ENCODE data around the gene C1orf56. TPM values are rescaled to one million over a fixed set of nuclear protein-coding genes. Genes with fewer than 3 reads are reported as not detected.
A peak's percentile ranks its signal among the peaks of the same experiment; 100 is the strongest.
"Not testable (repeated sequence)": the region's sequence is repeated elsewhere in the genome, so short reads cannot be mapped to it uniquely, and the experiment has no call there.

C1orf56 gene
- total and polyA plus RNA-seq, 2 of the 13 experiments (the other 11 are each of a cell fraction or from before 2014, with no cell fraction given): 1.5 to 3.2 TPM

DNA sequence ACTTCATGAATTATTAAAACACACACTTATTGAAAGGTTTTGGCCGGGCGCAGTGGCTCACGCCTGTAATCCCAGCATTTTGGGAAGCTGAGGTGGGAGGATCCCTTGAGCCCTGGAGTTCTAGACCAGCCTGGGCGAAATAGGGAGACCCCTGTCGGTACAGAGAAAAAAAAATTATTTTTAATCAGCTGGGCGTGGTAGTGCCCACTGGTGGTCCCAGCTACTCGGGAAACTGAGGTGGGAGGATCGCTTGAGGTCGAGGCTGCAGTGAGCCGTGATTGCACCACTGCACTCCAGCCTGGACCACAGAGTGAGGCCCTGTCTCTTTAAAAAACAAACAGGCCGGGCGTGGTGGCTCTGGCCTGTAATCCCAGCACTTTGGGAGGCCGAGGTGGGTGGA is 24.7 kb downstream of the C1orf56 start:
- no peaks in the 10 kb centered on the region for H3K79me2 ChIP-seq (ENCODE audit: insufficient read depth, low read length)
- CTCF ChIA-PET (ENCODE audit: low intra/inter-chr PET ratio, low total read pairs): no interaction called here
- no peaks in the 10 kb centered on the region for H3K27me3 ChIP-seq (ENCODE audit: control insufficient read depth in 1 of 2, insufficient read depth in 2 of 2, low read length in 2 of 2)
- H2AFZ ChIP-seq (ENCODE audit: low read length): no peak overlapping the region
- POLR2A ChIA-PET: no interaction called here
- ATAC-seq (peak; percentile 18; the same call in 2 of the 3 replicates), DNase-seq (ENCODE audit: low spot score) (no peak), FAIRE-seq (no peak)
- H4K20me1 ChIP-seq (ENCODE audit: insufficient read depth, low read length): no peaks in the 10 kb centered on the region
- no peaks in the 10 kb centered on the region for H3K9me3 ChIP-seq (ENCODE audit: low read length)
- 0 out of 2 replicates have a peak, but pooled peaks have one; percentile 7 for TF ChIP-seq STAG1 (CRISPR knock-in tag; IDR thresholded peaks at IDR 0.05)
- TF ChIP-seq, protein P1, sequence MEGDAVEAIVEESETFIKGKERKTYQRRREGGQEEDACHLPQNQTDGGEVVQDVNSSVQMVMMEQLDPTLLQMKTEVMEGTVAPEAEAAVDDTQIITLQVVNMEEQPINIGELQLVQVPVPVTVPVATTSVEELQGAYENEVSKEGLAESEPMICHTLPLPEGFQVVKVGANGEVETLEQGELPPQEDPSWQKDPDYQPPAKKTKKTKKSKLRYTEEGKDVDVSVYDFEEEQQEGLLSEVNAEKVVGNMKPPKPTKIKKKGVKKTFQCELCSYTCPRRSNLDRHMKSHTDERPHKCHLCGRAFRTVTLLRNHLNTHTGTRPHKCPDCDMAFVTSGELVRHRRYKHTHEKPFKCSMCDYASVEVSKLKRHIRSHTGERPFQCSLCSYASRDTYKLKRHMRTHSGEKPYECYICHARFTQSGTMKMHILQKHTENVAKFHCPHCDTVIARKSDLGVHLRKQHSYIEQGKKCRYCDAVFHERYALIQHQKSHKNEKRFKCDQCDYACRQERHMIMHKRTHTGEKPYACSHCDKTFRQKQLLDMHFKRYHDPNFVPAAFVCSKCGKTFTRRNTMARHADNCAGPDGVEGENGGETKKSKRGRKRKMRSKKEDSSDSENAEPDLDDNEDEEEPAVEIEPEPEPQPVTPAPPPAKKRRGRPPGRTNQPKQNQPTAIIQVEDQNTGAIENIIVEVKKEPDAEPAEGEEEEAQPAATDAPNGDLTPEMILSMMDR (CRISPR knock-in tag; IDR thresholded peaks at IDR 0.05): peak; percentile 28; the same call in 1 of the 2 replicates
- TF ChIP-seq, protein P2, sequence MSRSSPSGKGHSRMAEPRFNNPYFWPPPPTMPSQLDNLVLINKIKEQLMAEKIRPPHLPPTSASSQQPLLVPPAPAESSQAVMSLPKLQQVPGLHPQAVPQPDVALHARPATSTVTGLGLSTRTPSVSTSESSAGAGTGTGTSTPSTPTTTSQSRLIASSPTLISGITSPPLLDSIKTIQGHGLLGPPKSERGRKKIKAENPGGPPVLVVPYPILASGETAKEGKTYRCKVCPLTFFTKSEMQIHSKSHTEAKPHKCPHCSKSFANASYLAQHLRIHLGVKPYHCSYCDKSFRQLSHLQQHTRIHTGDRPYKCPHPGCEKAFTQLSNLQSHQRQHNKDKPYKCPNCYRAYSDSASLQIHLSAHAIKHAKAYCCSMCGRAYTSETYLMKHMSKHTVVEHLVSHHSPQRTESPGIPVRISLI (CRISPR knock-in tag; IDR thresholded peaks at IDR 0.05; ENCODE audit: borderline replicate concordance): no peak
- H3K4me2 ChIP-seq (ENCODE audit: low read depth, low read length): no peak overlapping the region
- no peak overlapping the region for H3K4me3 ChIP-seq (replicated peaks in 1 of 3; ENCODE audit: insufficient read depth in 1 of 3, low read depth in 2 of 3, low read length in 3 of 3)
- no peak overlapping the region for H3K9ac ChIP-seq (ENCODE audit: insufficient read depth, low read depth, low read length)
- peaks cover 25% of the 10 kb centered on the region for H3K4me1 ChIP-seq (ENCODE audit: insufficient read depth, low read length)
- in situ Hi-C loops (cut with HindIII; ENCODE audit: extremely low pct_ligation_motif_present, low pct_unique_long_range_greater_than_20kb): no loop called here
- H3K36me3 ChIP-seq (replicated peaks in 1 of 2; ENCODE audit: control insufficient read depth in 1 of 2, insufficient read depth in 2 of 2, low read length in 2 of 2): no peaks in the 10 kb centered on the region
- intact Hi-C loops (cut with micrococcal nuclease; ENCODE audit: unreplicated experiment): no loop called here
- no TSS peak for BruUV-seq (replicated peaks)
- WGBS (ENCODE audit: low lambda C conversion rate): 24% methylated on average over 12 of the region's 13 CpGs
- no peak overlapping the region for H3K27ac ChIP-seq (ENCODE audit: extremely low read length, insufficient read depth, low read length)

DNA sequence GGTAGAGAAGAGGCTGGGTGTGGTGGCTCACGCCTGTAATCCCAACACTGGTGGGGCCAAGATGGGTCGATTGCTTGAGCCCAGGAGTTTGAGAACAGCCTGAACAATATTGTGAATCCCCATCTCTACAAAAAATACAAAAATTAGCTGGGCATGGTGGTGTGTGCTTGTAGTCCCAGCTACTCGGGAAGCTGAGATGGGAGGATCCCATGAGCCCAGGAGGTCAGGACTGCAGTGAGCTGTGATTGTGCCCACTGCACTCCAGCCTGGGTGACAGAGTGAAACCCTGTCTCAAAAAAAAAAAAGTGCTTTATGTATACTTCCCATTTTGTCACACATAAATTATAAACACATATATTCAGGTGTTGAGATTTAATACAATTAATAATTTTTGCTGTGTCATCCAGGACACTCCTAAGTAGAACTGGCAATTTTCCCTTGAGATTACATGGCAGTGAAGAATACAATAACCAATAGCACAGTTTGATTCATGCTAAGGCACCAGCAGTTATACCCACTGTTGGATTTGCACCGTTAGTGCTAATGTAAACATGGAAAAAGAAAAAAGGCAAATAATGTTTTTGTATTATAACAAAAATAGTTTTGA is 38.5 kb downstream of the C1orf56 start:
- no peaks in the 10 kb centered on the region for H4K20me1 ChIP-seq (ENCODE audit: insufficient read depth, low read length)
- no peaks in the 10 kb centered on the region for H3K79me2 ChIP-seq (ENCODE audit: insufficient read depth, low read length)
- no peak overlapping the region for H2AFZ ChIP-seq (ENCODE audit: low read length)
- H3K27ac ChIP-seq (ENCODE audit: extremely low read length, insufficient read depth, low read length): no peak overlapping the region
- TF ChIP-seq NFE2L2 (IDR thresholded peaks at IDR 0.05; ENCODE audit: low read length): peak; percentile 54
- TF ChIP-seq REPIN1 (CRISPR knock-in tag; IDR thresholded peaks at IDR 0.05; ENCODE audit: borderline replicate concordance, low read depth): no peak
- no peaks in the 10 kb centered on the region for H3K4me1 ChIP-seq (ENCODE audit: insufficient read depth, low read length)
- H3K4me2 ChIP-seq (ENCODE audit: low read depth, low read length): no peak overlapping the region
- H3K9ac ChIP-seq (ENCODE audit: insufficient read depth, low read depth, low read length): no peak overlapping the region
- no peaks in the 10 kb centered on the region for H3K27me3 ChIP-seq (ENCODE audit: control insufficient read depth in 1 of 2, insufficient read depth in 2 of 2, low read length in 2 of 2)
- POLR2A ChIA-PET: no interaction called here
- ATAC-seq (no peak), DNase-seq (ENCODE audit: low spot score) (no peak), FAIRE-seq (no peak)
- in situ Hi-C loops (cut with HindIII; ENCODE audit: extremely low pct_ligation_motif_present, low pct_unique_long_range_greater_than_20kb) (no loop called here), intact Hi-C loops (cut with micrococcal nuclease; ENCODE audit: unreplicated experiment) (no loop called here)
- CTCF ChIA-PET (ENCODE audit: low intra/inter-chr PET ratio, low total read pairs): no interaction called here
- WGBS (ENCODE audit: low lambda C conversion rate): 13% methylated on average over 4 of the region's 4 CpGs
- no peaks in the 10 kb centered on the region for H3K36me3 ChIP-seq (replicated peaks in 1 of 2; ENCODE audit: control insufficient read depth in 1 of 2, insufficient read depth in 2 of 2, low read length in 2 of 2)
- BruUV-seq (replicated peaks): no TSS peak
- H3K9me3 ChIP-seq (ENCODE audit: low read length): no peaks in the 10 kb centered on the region
- no peak overlapping the region for H3K4me3 ChIP-seq (replicated peaks in 1 of 3; ENCODE audit: insufficient read depth in 1 of 3, low read depth in 2 of 3, low read length in 3 of 3)

DNA sequence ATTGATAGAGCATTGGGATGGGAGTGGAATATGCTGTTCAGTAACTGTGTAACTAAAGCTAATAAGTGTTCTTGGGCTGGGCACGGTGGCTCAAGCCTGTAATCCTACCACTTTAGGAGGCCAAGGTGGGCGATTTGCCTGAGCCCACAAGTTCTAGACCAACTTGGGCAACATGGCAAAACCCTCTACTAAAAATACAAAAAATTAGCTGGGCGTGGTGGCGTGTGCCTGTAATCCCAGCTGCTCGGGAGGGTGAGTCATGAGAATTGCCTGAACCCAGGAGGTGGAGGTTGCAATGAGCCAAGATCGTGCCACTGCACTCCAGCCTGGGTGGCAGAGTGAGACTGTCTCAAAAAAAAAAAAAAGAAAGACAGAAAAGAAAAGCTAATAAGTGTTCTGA is 49.9 kb downstream of the C1orf56 start:
- H3K4me1 ChIP-seq (ENCODE audit: insufficient read depth, low read length); H3K9me3 ChIP-seq (ENCODE audit: low read length); FAIRE-seq; H3K36me3 ChIP-seq (replicated peaks in 1 of 2; ENCODE audit: control insufficient read depth in 1 of 2, insufficient read depth in 2 of 2, low read length in 2 of 2); ATAC-seq; intact Hi-C loops (cut with micrococcal nuclease; ENCODE audit: unreplicated experiment); H3K79me2 ChIP-seq (ENCODE audit: insufficient read depth, low read length); DNase-seq (ENCODE audit: low spot score); H3K27ac ChIP-seq (ENCODE audit: extremely low read length, insufficient read depth, low read length); H4K20me1 ChIP-seq (ENCODE audit: insufficient read depth, low read length); H3K4me2 ChIP-seq (ENCODE audit: low read depth, low read length); H3K9ac ChIP-seq (ENCODE audit: insufficient read depth, low read depth, low read length); H3K4me3 ChIP-seq (replicated peaks in 1 of 3; ENCODE audit: insufficient read depth in 1 of 3, low read depth in 2 of 3, low read length in 3 of 3); BruUV-seq (replicated peaks); POLR2A ChIA-PET; H2AFZ ChIP-seq (ENCODE audit: low read length); CTCF ChIA-PET (ENCODE audit: low intra/inter-chr PET ratio, low total read pairs); H3K27me3 ChIP-seq (ENCODE audit: control insufficient read depth in 1 of 2, insufficient read depth in 2 of 2, low read length in 2 of 2): not testable (repeated sequence)
- 40% methylated on average over 6 of the region's 6 CpGs for WGBS (ENCODE audit: low lambda C conversion rate)
- in situ Hi-C loops (cut with HindIII; ENCODE audit: extremely low pct_ligation_motif_present, low pct_unique_long_range_greater_than_20kb): loop anchor here (5.0 kb wide), 1 partner anchor 60 kb away; the partner anchor contains the start of gene TNFAIP8L2
